NCI-H1105 (cell line): Measurements from ENCODE around the gene PATZ1.
"Not testable (repeated sequence)": the region's sequence is repeated elsewhere in the genome, so short reads cannot be mapped to it uniquely, and the experiment has no call there.

Source experiments
- DNase-seq: peaks from one replicate; lab custom pipeline; 2025; lab: John Stamatoyannopoulos, UW

PATZ1 gene

GRCh38 chr22:31346255-31346732 lies at the start of gene PATZ1:
Gene PATZ1 (minus strand): TSS chr22:31346346. CDS start chr22:31345602, 744 bp downstream.
- DNase-seq: peak; percentile 86

GRCh38 chr22:31394326-31394725 lies 48.2 kb upstream of the PATZ1 start:
- DNase-seq: no peak

- no peak for DNase-seq
Measured at GRCh38 chr22:31393893-31394292, 47.7 kb upstream of the PATZ1 start.

DNA sequence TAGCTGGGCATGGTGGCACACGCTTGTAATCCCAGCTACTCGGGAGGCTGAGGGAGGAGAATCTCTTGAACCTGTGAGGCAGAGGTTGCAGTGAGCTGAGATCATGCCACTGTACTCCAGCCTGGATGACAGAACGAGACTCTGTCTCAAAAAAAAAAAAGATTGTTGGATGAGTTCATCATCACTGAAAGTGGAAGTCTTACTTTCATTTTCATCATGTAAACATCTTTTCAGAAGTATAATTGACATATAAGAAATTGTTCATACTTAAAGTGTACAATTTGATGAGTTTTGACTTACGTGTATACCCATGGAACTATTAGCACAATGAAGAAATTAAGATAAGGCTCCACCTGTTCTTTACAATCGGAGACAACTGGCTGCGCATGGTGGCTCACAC lies 32.5 kb upstream of the PATZ1 start:
- not testable (repeated sequence) for DNase-seq

- DNase-seq: no peak
Measured at GRCh38 chr22:31378123-31378522, 32.0 kb upstream of the PATZ1 start.

DNA sequence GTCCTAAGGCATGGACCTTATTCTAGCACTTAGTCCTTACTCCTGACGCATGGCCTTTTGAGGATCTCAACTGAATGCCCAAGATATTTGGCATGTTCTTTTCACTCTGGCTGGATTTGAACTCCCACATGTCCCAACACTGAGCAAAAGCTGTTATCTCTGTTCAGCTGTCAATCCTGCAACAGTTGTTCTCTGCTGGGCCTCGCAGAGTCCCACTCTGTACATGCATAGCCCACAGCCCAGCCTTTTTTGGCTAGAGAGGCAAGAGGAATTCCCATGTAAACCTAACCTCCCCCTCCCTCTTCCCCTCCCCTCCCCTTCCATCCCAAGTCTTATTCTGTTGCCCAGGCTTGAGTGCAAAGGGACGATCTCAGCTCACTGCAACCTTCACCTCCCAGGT lies 31.5 kb upstream of the PATZ1 start:
- DNase-seq: no peak

DNA sequence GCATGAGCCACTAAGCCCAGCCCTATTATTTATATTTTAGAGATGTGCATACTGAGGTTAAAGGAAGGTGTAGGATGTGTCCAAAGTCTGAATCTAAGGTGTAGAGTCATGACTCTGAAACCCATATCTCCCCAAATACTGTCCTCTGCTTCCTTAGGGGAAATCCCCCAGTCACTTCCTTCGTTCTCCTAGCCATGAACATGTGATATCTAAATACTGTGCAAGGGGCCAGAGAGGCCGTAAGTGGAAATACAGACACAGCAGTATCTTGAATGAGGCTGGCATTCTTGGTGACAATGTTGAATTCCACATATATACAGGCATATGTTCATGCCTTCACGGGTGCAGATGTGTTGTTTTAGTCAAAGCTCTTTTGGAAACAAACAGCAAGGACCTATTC lies 21.3 kb upstream of the PATZ1 start:
- no peak for DNase-seq

DNA sequence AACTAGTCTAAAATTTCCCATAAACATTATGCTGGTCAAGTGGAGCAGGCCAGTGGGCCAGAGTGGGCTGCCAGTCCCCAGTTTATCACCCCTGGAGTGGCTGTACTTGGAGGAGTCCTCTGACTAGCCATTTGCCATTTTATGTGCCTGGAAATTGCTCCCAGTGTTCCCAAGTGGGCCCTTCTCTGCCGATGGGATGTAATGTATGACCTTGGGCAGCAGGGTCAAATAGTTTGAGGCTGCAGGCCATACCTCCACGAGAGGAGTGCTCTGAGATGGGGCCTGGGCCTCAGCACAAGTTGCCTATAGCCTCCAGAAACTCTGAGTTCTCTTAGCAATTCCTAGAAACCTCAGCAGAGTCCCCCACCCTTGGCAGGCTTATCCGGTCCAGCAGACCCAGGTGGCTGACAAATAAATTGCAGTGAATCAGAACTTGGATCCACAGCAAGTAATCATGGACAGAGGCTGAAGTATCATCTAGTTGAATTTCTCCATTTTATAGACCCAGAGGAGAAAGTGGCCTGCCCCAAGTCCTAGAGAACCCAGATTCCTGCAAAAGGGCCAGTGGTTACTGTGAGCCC lies 17.8 kb upstream of the PATZ1 start:
- no peak for DNase-seq

DNA sequence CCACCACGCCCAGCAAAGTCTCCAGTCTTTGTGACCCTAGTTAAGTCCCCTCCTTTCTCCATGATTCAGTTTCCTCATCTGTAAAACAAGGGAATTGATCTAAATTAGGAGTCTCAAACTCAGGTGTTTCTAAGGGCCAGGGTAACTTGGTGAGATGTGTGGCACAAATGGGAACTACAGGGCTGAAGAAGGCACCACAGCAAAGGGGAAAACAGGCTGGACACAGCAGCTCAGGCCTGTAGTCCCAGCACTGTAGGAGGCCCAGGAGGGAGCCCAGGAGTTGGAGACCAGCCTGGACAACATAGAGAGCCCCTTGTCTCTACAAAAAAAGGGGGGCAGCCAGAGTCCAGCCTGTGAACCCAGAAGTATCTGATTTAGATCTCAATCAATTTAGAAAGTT lies 15.6 kb upstream of the PATZ1 start:
- DNase-seq: no peak

DNA sequence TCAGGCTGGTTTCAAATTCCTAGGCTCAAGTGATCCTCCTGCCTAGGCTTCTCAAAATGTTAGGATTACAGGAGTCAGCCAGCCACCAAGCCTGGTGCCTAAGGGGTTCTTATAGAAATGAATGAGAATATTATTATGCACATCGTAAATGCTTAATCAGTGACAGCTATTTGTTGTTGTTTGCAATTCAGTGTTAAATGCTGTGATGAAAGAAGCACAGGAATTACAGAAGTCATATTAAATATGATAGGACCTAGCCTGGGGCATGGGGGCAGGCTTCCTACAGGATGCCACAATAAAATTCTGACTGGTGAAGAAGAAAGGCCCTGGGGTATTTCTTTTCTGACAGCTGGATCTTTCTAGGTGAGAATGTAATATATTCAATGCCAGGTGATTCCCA lies 13.9 kb upstream of the PATZ1 start:
- no peak for DNase-seq

DNA sequence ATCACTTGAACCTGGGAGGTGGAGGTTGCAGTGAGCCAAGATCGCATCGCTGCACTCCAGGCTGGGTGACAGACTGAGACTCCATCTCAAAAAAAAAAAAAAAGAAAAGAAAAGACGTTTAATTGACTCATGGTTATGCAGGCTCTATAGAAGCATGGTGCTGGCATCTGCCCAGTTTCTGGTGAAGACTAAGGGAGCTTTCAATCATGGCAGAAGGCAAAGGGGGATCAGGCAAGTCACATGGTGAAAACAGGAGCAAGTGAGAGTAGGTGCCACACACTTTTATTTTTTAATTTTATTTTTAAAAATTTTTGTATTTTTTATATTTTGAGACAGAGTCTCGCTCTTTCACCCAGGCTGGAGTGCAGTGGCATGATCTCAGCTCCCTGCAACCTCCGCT lies 8.4 kb upstream of the PATZ1 start:
- DNase-seq: no peak

DNA sequence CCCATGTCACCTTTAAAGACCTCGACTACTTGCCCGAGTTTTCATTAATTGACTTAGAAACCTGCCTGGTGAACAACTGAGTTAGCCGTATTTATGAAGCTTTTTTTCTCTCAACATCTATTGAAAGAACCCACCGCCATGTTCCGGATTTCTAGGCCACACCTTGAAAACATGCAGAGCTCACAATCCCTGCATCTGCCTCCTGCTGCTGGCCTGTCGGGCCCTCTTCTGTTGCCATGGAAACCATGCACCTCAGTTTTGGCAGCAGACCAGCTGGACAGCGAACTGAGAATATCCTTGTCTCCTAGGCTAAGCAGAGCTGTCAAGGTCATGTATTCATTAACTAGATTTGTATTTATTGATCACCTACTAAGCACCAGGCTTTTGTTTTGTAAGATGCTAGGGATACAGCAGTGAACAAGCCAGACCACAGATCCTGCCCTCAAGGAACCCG lies 4.3 kb upstream of the PATZ1 start:
- peak; percentile 78 for DNase-seq

GRCh38 chr22:31349960-31350359 lies 3.8 kb upstream of the PATZ1 start:
- DNase-seq: no peak

- no peak for DNase-seq
Measured at GRCh38 chr22:31348766-31349165, 2.6 kb upstream of the PATZ1 start.

DNA sequence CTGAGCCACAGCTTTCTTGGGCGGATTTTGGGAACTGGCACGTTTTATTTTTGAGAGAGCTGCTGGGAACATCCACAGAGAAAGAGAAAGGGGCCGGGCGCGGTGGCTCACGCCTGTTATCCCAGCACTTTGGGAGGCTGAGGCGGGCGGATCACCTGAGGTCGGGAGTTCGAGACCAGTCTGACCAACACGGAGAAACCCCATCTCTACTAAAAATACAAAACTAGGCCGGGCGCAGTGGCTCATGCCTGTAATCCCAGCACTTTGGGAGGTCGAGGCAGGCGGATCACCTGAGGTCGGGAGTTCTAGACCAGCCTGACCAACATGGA lies 1.8 kb upstream of the PATZ1 start:
- DNase-seq: not testable (repeated sequence)

GRCh38 chr22:31347251-31348008 lies 1.3 kb upstream of the PATZ1 start:
- peak; percentile 46 for DNase-seq

GRCh38 chr22:31346733-31347250 lies 646 bp upstream of the PATZ1 start:
- peak; percentile 60 for DNase-seq

DNA sequence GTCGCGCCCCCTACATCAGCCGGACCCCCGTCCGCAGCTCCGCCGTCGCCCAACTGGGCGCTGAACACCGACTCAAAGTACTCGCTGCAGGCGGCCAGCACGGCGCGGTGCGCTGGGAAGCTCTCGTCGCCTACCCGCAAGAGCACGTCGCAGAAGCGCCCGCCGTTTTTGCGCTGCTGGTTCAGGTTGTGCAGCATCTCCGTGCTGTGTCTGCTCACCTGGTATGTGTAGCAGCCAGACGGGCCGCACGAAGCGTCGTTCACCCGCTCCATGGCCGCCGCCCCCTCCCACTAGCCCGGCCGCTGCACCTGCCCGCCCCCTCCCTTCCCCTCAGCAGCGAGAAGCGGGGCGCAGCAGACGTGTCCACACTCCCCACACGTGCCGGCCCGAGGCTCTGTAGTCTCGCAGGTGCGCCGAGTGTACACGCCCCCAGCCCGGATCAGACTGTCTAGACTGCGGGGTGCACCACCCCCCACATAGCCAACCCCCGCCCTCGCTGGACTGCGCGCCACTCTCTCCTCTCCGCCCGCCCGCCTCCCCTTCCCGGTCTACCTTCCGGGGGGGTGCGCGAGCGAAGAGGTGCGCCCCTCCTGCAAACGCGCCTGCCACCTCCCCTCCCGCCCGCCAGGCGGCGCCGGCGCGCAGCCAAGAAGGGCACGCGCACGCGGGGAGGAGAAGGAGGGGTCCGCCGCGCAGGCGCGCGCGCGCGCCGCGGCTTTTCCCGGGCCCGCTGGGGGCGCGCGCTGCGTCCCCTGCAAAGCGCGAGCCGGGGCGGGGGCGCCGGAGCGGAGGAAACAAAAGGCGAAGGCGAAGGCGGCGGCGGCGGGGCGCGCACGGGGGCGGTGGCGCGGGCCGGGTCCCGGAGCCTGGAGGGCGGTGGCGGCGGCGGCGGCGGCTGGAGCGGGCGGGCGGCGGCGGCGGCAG lies 553 bp downstream of the PATZ1 start:
- DNase-seq: peak; percentile 83

GRCh38 chr22:31344578-31345330 lies 1.4 kb downstream of the PATZ1 start:
- DNase-seq: no peak

DNA sequence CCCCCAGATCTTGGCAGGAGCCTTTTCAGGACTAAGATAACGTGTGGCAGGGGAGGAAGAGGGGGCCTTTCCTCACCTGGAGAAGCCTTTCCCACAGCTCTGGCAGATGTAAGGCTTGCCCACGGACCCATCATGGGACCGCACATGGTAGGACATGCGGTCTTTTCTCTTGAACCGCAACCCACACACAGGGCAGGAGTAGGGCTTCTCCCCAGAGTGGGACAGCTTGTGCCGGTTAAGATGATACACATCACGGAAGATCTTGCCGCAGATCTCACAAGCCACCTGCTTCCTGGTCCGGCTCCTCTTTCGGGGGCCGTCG lies 1.9 kb downstream of the PATZ1 start:
- DNase-seq: no peak

DNA sequence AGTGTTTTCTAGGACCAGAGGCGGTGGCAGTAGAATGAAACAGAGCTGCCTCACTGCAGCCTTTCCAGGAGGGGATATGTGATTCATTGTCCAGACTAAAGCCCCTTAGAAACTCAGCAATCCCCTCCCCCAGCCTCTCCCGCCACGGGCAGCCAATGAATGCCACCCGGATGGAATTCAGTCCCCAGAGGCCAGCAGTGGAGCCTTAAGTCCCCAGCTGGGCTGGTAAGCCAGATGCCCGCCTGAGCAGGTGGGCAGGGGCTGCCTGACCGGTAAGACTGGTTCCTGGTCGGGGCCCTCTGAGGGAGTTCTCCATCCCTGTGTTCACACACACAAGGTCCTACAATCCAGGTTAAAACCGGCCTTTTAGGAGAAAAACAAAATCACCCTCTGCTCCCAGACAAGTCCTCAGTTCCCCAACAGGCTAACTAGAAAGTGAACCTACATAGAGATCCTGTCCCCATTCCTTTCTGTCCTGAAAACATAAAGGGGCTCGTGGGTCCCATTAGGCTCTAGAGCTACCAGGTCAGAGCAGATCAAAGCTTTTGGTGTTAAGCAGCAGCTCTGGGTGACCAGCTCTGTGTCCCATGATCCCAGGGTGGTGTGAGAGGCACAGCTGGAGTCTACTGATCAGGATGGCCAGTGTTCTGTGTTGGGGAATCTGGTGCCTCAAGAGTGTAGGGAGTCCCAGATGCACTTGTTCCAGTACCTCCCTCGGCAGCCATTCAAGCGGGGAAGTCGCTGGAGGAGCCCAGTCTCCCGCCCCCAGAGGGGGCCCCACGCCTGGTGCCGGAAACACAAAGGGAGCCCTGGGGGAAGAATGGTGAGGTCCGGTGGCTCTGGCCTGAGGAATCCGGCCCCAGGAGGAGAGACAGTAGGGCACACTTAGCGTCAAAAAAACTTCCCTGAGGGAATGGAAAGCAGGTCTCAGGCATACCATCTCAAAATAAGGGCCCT lies 2.6 kb downstream of the PATZ1 start:
- peak; percentile 81 for DNase-seq
